Panc1 (cell line): ENCODE results near the gene TSC22D1. TPM values are rescaled to one million over a fixed set of nuclear protein-coding genes. Genes with fewer than 3 reads are reported as not detected.
"Not testable (repeated sequence)": the region's sequence is repeated elsewhere in the genome, so short reads cannot be mapped to it uniquely, and the experiment has no call there.

Source experiments
- ATAC-seq: fragments of 200-7000 bp; cut with Tn5 transposase; 2 replicates; pipeline ENCODE4 v1.9.1; 2020; ENCODE audit warnings: mild to moderate bottlenecking, moderate library complexity
- BruUV-seq: library from RNA; stranded (reverse); fragments of 400-500 nt; replicated peaks from 2 replicates; lab custom pipeline; 2021; lab: Mats Ljungman, UMichigan
- CTCF ChIA-PET: fragments of 300-600 bp; sonication (Branson Sonifier 250); formaldehyde crosslinking; loops from one replicate; lab custom pipeline; 2022; ENCODE audit warnings: antibody characterized with exemption; lab: Charles Lee
- POLR2A ChIA-PET: fragments of 300-600 bp; sonication (Branson Sonifier 250); formaldehyde crosslinking; loops from one replicate; lab custom pipeline; 2022; ENCODE audit warnings: antibody characterized with exemption; lab: Charles Lee
- DNase-seq: peaks from one replicate; pipeline ENCODE4 v3.0.0-alpha.2; 2010; ENCODE audit warnings: low read depth, low spot score
- H3K27ac ChIP-seq: 2 replicates; pipeline ENCODE4 v1.5.1; 2011; ENCODE audit warnings: mild to moderate bottlenecking, low read length, inconsistent platforms
- H3K27me3 ChIP-seq: fragments of 200-500 bp; sonication (Bioruptor generic); 2 replicates; pipeline ENCODE4 v1.6.0; 2014; ENCODE audit warnings: low read length, inconsistent platforms; ENCODE audit not compliant: control insufficient read depth, insufficient read depth
- H3K36me3 ChIP-seq: fragments of 200-500 bp; sonication (Bioruptor generic); 2 replicates; pipeline ENCODE4 v1.5.1; 2014; ENCODE audit warnings: inconsistent platforms, mild to moderate bottlenecking, low read length, moderate library complexity; ENCODE audit not compliant: control insufficient read depth, insufficient read depth
- H3K4me1 ChIP-seq: 2 replicates; pipeline ENCODE4 v1.5.1; 2011; ENCODE audit warnings: inconsistent platforms, mild to moderate bottlenecking, low read length, moderate library complexity; ENCODE audit not compliant: control insufficient read depth, insufficient read depth
- H3K4me3 ChIP-seq, 2 experiments: 2 replicates each; pipeline ENCODE4 v1.5.1; 2011 to 2012; ENCODE audit warnings: low read depth in 2 of 2, low read length in 2 of 2, mild to moderate bottlenecking in 2 of 2, inconsistent platforms in 1 of 2, moderate library complexity in 1 of 2
- H3K9me3 ChIP-seq: fragments of 200-500 bp; sonication (Bioruptor generic); 2 replicates; pipeline ENCODE4 v1.5.1; 2014; ENCODE audit warnings: low read depth, mild to moderate bottlenecking, inconsistent platforms, low read length, moderate library complexity; ENCODE audit not compliant: control insufficient read depth, insufficient read depth
- CTCF ChIP-seq: fragments of 450-650 bp; IDR thresholded peaks from 2 replicates; pipeline ENCODE4 v1.5.1; 2017; ENCODE audit warnings: mild to moderate bottlenecking
- POLR2AphosphoS5 ChIP-seq: IDR thresholded peaks from 2 replicates; pipeline ENCODE4 v1.6.1; 2012; ENCODE audit warnings: mild to moderate bottlenecking, low read depth, low read length, moderate library complexity
- REST ChIP-seq, 2 experiments: IDR thresholded peaks; 2 replicates each; pipeline ENCODE4 v1.6.1; 2011 to 2012; ENCODE audit warnings: low read depth in 2 of 2, control low read depth in 1 of 2, low read length in 1 of 2, mild to moderate bottlenecking in 1 of 2, moderate library complexity in 1 of 2; ENCODE audit not compliant: insufficient read depth in 1 of 2
- SIN3A ChIP-seq: IDR thresholded peaks from 2 replicates; pipeline ENCODE4 v1.6.1; 2012; ENCODE audit warnings: low read depth, mild to moderate bottlenecking, low read length, moderate library complexity, borderline replicate concordance; ENCODE audit not compliant: insufficient read depth
- in situ Hi-C: cut with HindIII; loops from 2 replicates; pipeline ENCODE4 v1.10.0; 2016; ENCODE audit warnings: low sequenced_read_pairs, low pct_unique_long_range_greater_than_20kb
- intact Hi-C: fragments of 100-400 bp; cut with micrococcal nuclease; formaldehyde crosslinking; loops from one replicate; pipeline ENCODE4 v1.10.0; 2022; ENCODE audit not compliant: unreplicated experiment
- total RNA-seq: library from RNA; stranded (reverse); gene quantifications from one replicate; pipeline ENCODE4 v1.2.1, GENCODE V29; 2021; ENCODE audit not compliant: unreplicated experiment

The TSC22D1 gene
- total RNA-seq, 1 experiment from 2014 or later: 31.8 TPM

- CTCF ChIA-PET: no interaction called here
- Histone ChIP-seq H3K4me3 (no peak overlapping the region), H3K4me1 (no peaks in the 10 kb centered on the region), H3K36me3 (no peaks in the 10 kb centered on the region), H3K27me3 (no peaks in the 10 kb centered on the region), H3K27ac (no peak overlapping the region), H3K9me3 (no peaks in the 10 kb centered on the region)
- BruUV-seq: no TSS peak
- in situ Hi-C loops: loop anchor here (25.0 kb wide), 1 partner anchor 546 kb away; no protein-coding TSS in a partner anchor
- ATAC-seq (no peak), DNase-seq (no peak)
- POLR2A ChIA-PET: no interaction called here
- TF ChIP-seq SIN3A (no peak), REST (IDR thresholded peaks at IDR 0.05; ENCODE audit: insufficient read depth in 1 of 2, low read depth in 2 of 2, low read length in 1 of 2) (no peak), CTCF (no peak)
- intact Hi-C loops: no loop called here
Measured at GRCh38 chr13:44458313-44458975, 117.7 kb downstream of the TSC22D1 start.

- CTCF ChIA-PET, BruUV-seq, DNase-seq: not testable (repeated sequence)
Measured at GRCh38 chr13:44456212-44456611, 119.9 kb downstream of the TSC22D1 start.

GRCh38 chr13:44455769-44456168 is 120.4 kb downstream of the TSC22D1 start:
- no peaks in the 10 kb centered on the region for H3K9me3 ChIP-seq
- no peaks in the 10 kb centered on the region for H3K4me1 ChIP-seq
- no peak overlapping the region for H3K4me3 ChIP-seq
- H3K36me3 ChIP-seq: no peaks in the 10 kb centered on the region
- no peaks in the 10 kb centered on the region for H3K27me3 ChIP-seq
- TF ChIP-seq CTCF (no peak), POLR2AphosphoS5 (no peak), REST (IDR thresholded peaks at IDR 0.05; ENCODE audit: insufficient read depth in 1 of 2, low read depth in 2 of 2, low read length in 1 of 2) (no peak)
- ChIA-PET CTCF (no interaction called here), POLR2A (no interaction called here)
- no peak for DNase-seq
- no peak for ATAC-seq
- BruUV-seq: no TSS peak
- no peak overlapping the region for H3K27ac ChIP-seq
- in situ Hi-C loops: loop anchor here (25.0 kb wide), 1 partner anchor 543 kb away; no protein-coding TSS in a partner anchor
- intact Hi-C loops: no loop called here

More at GRCh38 chr13:44456212-44456611, 119.9 kb downstream of the TSC22D1 start:
- POLR2A ChIA-PET, H3K9me3 ChIP-seq, intact Hi-C loops, H3K27me3 ChIP-seq, H3K27ac ChIP-seq, H3K4me3 ChIP-seq, H3K4me1 ChIP-seq, H3K36me3 ChIP-seq, ATAC-seq: not testable (repeated sequence)
- in situ Hi-C loops: loop anchor here (25.0 kb wide), 1 partner anchor 544 kb away; no protein-coding TSS in a partner anchor
